ENCODE measurements around the gene SYCE1.
"Not testable (repeated sequence)": the region's sequence is repeated elsewhere in the genome, so short reads cannot be mapped to it uniquely, and the experiment has no call there.

Gene SYCE1

GRCh38 chr10:133567119-133567518 is 1.7 kb upstream of the SYCE1 start:
- TF ChIP-seq ZFX (IDR thresholded peaks at IDR 0.05; ENCODE audit: borderline replicate concordance) (no peak), CTCF (IDR thresholded peaks at IDR 0.05) (no peak)

GRCh38 chr10:133564816-133565215 is 567 bp downstream of the SYCE1 start:
- H3K27ac ChIP-seq, result no peak overlapping the region
- TF ChIP-seq CTCF (IDR thresholded peaks at IDR 0.05), result no peak
- no peak for TF ChIP-seq ZFX (IDR thresholded peaks at IDR 0.05; ENCODE audit: borderline replicate concordance)

More at GRCh38 chr10:133567119-133567518, 1.7 kb upstream of the SYCE1 start:
- H3K27ac ChIP-seq, result no peak overlapping the region

- TF ChIP-seq ZFX (IDR thresholded peaks at IDR 0.05; ENCODE audit: borderline replicate concordance), result no peak
- no peak for TF ChIP-seq CTCF (IDR thresholded peaks at IDR 0.05)
- no peak overlapping the region for H3K27ac ChIP-seq
Measured at GRCh38 chr10:133559216-133559615, 6.2 kb downstream of the SYCE1 start.

DNA sequence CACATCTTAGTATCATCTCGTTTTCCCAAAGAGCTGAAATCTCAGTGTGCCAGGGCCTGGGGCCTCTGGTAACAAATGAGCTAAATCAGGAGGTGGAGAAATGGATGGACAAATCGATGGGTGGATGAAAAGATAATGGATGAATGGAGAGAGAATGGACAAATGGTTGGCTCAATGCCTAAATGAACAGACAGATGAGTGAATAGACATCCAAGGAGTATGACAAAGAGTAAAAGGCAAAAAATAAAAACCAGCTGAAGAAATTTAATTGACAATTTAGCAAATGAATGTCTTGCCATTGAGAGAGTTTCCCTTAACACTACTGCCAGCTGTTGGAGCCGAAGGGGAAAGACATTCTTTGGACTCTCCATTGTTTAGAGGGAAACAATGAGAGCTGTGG is 8.0 kb downstream of the SYCE1 start:
- no peak overlapping the region for H3K27ac ChIP-seq
- TF ChIP-seq CTCF (IDR thresholded peaks at IDR 0.05) (no peak), ZFX (IDR thresholded peaks at IDR 0.05; ENCODE audit: borderline replicate concordance) (no peak)

DNA sequence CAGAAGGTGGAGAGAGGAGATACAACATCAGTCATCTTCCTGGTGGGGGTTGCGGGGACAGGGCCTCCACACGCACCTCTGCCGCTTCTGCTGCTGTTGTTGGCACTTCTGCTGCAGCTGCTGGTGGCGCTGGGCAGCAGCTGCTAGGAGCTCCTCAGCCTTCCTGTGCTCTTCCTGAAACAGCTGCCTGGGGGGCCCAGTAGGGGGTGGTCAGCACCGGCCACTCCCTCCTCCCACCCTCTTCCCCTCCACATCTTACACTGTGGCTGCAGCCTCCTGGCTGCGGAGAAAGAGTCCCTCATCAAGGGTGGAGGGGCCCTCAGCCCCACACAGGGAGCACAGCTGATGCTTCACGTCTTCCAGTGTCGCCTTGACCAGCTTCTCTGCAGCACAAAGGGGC is 9.9 kb downstream of the SYCE1 start:
- TF ChIP-seq CTCF (IDR thresholded peaks at IDR 0.05), result no peak
- TF ChIP-seq ZFX (IDR thresholded peaks at IDR 0.05; ENCODE audit: borderline replicate concordance), result no peak

GRCh38 chr10:133554600-133554999 is 10.8 kb downstream of the SYCE1 start:
- TF ChIP-seq ZFX (IDR thresholded peaks at IDR 0.05; ENCODE audit: borderline replicate concordance) (no peak), CTCF (IDR thresholded peaks at IDR 0.05) (no peak)
- H3K27ac ChIP-seq, result no peak overlapping the region

More for the DNA sequence above, 9.9 kb downstream of the SYCE1 start:
- H3K27ac ChIP-seq, result no peak overlapping the region

GRCh38 chr10:133544506-133544905 is 20.9 kb downstream of the SYCE1 start:
- no peak for TF ChIP-seq ZFX (IDR thresholded peaks at IDR 0.05; ENCODE audit: borderline replicate concordance)
- TF ChIP-seq CTCF (IDR thresholded peaks at IDR 0.05), result no peak
- H3K27ac ChIP-seq, result no peak overlapping the region

DNA sequence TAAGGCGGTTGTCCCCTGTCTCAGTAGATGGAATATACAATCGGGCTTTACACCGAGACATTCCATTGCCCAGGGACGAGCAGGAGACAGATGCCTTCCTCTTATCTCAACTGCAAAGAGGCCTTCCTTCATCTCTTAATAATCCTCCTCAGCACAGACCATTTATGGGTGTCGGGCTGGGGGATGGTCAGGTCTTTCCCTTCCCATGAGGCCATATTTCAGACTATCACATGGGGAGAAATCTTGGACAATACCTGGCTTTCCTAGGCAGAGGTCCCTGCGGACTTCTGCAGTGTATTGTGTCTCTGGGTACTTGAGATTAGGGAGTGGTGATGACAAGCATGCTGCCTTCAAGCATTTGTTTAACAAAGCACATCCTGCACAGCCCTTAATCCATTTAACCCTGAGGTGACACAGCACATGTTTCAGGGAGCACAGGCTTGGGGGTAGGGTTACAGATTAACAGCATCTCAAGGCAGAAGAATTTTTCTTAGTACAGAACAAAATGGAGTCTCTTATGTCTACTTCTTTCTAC is 23.9 kb downstream of the SYCE1 start:
- H3K27ac ChIP-seq, result not testable (repeated sequence)
